HFF-Myc (cell line): ENCODE results near the gene ARPC1A.

Experiments used
- DNase-seq: peaks from one replicate; pipeline ENCODE4 v3.0.0-alpha.2; 2011; ENCODE audit warnings: low read depth; ENCODE audit errors: extremely low read depth
- H3K4me3 ChIP-seq: replicated peaks from 2 replicates; pipeline ENCODE4 v1.5.1; 2011; ENCODE audit warnings: low read depth, mild to moderate bottlenecking, control low read depth, low read length
- TF ChIP-seq, protein P1 (sequence below): IDR thresholded peaks from 2 replicates; pipeline ENCODE4 v1.5.1; 2012; ENCODE audit warnings: mild to moderate bottlenecking, low read depth, low read length, control low read depth; ENCODE audit errors: missing control alignments

Gene ARPC1A

DNA sequence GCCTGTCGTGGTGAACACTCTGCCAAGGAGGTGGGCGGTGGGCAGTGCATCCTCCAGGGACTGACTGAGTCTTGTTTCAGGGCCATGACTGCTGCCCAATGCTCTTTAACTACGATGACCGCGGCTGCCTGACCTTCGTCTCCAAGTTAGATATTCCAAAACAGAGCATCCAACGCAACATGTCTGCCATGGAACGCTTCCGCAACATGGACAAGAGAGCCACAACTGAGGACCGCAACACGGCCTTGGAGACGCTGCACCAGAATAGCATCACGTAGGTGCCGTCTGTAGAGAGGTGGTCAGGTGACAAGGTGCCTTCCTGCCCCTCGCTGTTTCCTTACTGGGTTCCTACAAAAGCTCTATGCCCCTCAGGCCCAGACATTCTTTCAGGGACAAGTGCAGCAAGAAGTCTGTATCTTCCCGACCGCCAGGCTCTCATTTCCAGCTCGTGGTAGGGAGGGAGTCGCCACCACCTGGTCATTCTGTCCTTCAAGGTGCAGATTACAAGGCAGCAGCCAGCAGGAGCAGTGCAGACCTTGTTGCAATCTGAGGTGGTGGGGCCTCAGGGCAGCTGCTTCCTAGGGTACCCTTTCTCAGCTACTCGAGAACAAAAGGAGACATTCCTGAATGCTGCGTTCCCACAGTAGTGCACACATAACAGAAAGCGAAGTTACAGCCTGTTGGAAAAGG is 33.9 kb downstream of the ARPC1A start:
- no peak overlapping the region for H3K4me3 ChIP-seq
- no peak for DNase-seq

DNA sequence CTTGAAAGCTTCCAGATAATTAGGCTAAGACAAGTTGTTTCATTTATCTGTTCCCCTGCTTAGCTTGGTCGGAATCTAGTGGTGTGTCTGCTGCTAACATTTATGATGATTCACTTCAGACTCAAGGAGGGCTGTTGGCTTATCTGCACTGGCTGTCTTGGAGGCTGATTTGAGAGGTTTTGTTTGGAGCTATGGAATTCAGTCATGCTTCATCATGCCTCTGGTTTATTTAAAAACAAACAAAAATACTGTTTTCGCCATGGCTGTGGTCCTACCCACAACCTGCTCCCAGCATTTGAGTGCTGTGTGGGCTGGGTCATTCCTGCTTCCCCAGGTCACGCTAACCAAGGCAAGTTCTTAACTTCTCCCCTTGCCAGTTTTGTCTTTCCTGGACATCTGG is 37.1 kb downstream of the ARPC1A start:
- H3K4me3 ChIP-seq: no peak overlapping the region
- TF ChIP-seq, protein P1, sequence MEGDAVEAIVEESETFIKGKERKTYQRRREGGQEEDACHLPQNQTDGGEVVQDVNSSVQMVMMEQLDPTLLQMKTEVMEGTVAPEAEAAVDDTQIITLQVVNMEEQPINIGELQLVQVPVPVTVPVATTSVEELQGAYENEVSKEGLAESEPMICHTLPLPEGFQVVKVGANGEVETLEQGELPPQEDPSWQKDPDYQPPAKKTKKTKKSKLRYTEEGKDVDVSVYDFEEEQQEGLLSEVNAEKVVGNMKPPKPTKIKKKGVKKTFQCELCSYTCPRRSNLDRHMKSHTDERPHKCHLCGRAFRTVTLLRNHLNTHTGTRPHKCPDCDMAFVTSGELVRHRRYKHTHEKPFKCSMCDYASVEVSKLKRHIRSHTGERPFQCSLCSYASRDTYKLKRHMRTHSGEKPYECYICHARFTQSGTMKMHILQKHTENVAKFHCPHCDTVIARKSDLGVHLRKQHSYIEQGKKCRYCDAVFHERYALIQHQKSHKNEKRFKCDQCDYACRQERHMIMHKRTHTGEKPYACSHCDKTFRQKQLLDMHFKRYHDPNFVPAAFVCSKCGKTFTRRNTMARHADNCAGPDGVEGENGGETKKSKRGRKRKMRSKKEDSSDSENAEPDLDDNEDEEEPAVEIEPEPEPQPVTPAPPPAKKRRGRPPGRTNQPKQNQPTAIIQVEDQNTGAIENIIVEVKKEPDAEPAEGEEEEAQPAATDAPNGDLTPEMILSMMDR: no peak
- DNase-seq: peak; percentile 73

More for the DNA sequence above, 33.9 kb downstream of the ARPC1A start:
- TF ChIP-seq, protein P1: no peak

DNA sequence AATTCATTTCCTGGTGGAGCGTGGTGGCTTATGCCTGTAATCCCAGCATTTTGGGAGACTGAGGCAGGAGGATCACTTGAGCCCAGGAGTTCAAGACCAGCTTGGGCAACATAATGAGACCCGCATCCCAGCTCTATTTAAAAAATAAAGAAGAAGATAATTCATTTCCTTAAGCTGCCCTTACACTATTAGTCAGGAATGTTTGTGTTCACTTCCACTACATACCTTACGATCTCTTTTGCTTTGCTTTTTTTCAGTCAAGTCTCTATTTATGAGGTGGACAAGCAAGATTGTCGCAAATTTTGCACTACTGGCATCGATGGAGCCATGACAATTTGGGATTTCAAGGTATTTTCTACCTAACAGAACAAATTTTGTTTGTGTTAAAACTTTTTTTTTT is 37.6 kb downstream of the ARPC1A start:
- DNase-seq: no peak
- no peak overlapping the region for H3K4me3 ChIP-seq
- TF ChIP-seq, protein P1: no peak

DNA sequence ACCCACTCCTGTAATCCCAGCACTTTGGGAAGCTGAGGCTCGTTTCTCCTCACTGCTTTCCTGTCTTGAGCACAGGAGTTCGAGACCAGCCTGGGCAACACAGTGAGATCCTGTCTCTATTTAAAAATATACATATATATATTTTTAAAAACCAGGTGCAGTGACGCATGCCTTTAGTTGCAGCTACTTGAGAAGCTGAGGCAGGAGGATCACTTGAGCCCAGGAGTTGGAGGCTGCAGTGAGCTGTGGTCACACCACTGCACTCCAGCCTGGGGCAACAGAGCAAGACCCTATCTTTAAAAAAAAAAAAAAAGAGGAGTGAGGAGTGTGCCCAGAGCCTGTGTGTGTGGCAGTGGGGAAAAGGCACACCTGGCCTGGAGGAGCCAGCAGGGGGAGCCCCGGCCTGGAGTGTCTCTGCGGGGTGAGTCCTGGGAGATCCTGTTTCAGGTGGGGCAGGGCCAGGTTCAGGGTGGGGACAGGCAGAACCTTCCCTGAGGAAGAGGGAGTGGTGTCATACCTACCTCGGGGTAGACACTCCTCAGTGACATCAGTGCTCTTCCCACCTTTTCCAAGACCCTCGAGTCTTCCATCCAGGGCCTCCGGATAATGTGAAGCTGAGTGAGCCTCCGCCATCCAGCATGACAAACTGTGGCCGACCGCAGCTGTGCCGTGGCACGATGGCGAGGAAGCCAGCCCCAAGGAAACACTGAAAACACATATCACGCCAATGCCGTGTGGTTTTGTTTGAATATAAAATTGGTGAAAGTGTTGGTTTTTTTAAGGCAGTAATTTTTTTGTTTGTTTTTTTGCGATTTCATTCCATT is 39.8 kb downstream of the ARPC1A start:
- TF ChIP-seq, protein P1: peak; percentile 61
- DNase-seq: no peak
- H3K4me3 ChIP-seq: no peak overlapping the region

DNA sequence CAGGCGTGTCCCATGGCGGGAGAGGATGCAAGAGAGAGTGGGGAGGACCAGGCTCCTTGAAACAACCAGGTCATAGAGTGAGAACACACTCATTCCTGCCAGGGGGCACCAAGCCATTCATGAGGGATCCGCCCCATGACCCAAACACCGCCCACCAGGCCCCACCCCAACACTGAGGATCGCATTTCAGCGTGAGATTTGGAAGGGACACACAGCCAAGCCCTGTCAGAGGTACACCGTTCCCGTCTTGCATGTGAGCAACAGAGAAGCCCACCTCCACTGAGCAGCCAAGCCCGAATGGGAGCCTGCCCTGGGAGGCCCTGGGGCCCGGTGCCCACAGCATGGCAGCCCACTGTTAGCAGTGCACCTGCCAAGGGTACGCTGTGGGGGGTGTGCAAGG is 40.9 kb downstream of the ARPC1A start:
- DNase-seq: no peak
- H3K4me3 ChIP-seq: no peak overlapping the region
- TF ChIP-seq, protein P1: no peak

DNA sequence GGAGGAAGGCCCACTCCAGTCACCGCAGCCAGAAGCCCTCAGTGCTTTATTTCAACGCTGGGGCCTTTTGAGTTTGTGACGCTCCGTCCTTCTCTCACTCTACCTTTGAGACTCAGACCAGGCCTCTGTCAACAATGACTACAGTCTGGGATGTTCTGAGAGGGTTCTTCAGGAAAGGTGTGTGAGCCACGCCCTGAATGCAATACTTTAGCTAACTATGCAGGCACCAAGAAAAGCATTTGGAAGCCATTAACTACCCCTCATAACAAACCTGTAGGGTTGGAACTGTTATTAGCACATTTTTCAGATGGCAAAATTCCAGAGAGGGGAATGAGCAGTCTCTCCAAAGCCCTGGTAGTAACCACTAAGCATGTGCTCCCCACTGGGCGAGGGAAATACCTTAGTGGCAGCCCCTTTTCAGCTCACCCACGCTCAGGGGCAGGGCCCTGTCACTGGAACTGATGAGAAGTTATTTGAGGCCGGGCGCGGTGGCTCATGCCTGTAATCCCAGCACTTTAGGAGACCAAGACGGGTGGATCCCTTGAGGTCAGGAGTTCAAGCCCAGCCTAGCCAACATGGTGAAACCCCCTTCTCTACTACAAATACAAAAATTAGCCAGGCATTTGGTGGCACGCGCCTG is 43.2 kb downstream of the ARPC1A start:
- TF ChIP-seq, protein P1: no peak
- no peak for DNase-seq
- no peak overlapping the region for H3K4me3 ChIP-seq
